HCT116 (cell line): ENCODE data around the gene SBNO2. TPM values are rescaled to one million over a fixed set of nuclear protein-coding genes. Genes with fewer than 3 reads are reported as not detected.

Experiments
- ATAC-seq: fragments of 200-7000 bp; cut with Tn5 transposase; 2 replicates; pipeline ENCODE4 v1.9.1; 2020; ENCODE audit warnings: mild to moderate bottlenecking, moderate library complexity
- BruUV-seq: library from RNA; stranded (reverse); fragments of 400-500 nt; replicated peaks from 2 replicates; lab custom pipeline; 2021; lab: Mats Ljungman, UMichigan
- CTCF ChIA-PET: fragments of 300-600 bp; sonication (Branson Sonifier 250); formaldehyde crosslinking; loops from one replicate; lab custom pipeline; 2021; ENCODE audit warnings: antibody characterized with exemption; lab: Charles Lee
- POLR2A ChIA-PET: fragments of 300-600, 350-600 bp; sonication (Branson Sonifier 250); formaldehyde crosslinking; loops from one replicate; lab custom pipeline; 2021; ENCODE audit warnings: antibody characterized with exemption; lab: Charles Lee
- RAD21 ChIA-PET, 2 experiments: fragments of 300-600 bp; sonication (Branson Sonifier 250); formaldehyde crosslinking; loops; one replicate each; lab custom pipeline; 2023; ENCODE audit warnings: low total read pairs in 2 of 2; ENCODE audit not compliant: uncharacterized antibody in 2 of 2, unreplicated experiment in 2 of 2, low non-redundant PET in 1 of 2; lab: Charles Lee
- DNase-seq: peaks from one replicate; pipeline ENCODE4 v3.0.0-alpha.2; 2010; ENCODE audit warnings: low read depth, low spot score
- H2AFZ ChIP-seq: fragments of 200-600 bp; shearing (Covaris generic), sonication (generic); 2 replicates; pipeline ENCODE4 v1.6.1; 2017; ENCODE audit warnings: low read depth, mixed run types, mixed read lengths, antibody characterized with exemption, low read length; ENCODE audit not compliant: poor library complexity, severe bottlenecking
- H3K27ac ChIP-seq: 2 replicates; pipeline ENCODE4 v1.5.1; 2012; ENCODE audit warnings: low read depth, low read length
- H3K27me3 ChIP-seq: fragments of 200-600 bp; sonication (generic); 2 replicates; pipeline ENCODE4 v1.6.1; 2016; ENCODE audit warnings: mixed run types, low read length, mixed read lengths; ENCODE audit not compliant: insufficient read depth
- H3K36me3 ChIP-seq, 2 experiments: fragments of 200-500 bp in 1 of 2; fragments of 200-600 bp in 1 of 2; sonication (Bioruptor generic) in 1 of 2; sonication (generic) in 1 of 2; 2 replicates each; pipeline versions ENCODE4 v1.5.1 to v1.6.1; 2014 to 2016; ENCODE audit warnings: low read length in 2 of 2, inconsistent platforms in 1 of 2, mixed read lengths in 1 of 2, mixed run types in 1 of 2; ENCODE audit not compliant: insufficient read depth in 2 of 2, control insufficient read depth in 1 of 2
- H3K4me1 ChIP-seq, 2 experiments: fragments of 200-600 bp in 1 of 2; sonication (generic) in 1 of 2; 2 replicates each; pipeline versions ENCODE4 v1.5.1 to v1.6.1; 2012 to 2017; ENCODE audit warnings: low read length in 2 of 2, inconsistent platforms in 1 of 2, mild to moderate bottlenecking in 1 of 2, mixed read lengths in 1 of 2, mixed run types in 1 of 2, moderate library complexity in 1 of 2; ENCODE audit not compliant: insufficient read depth in 2 of 2, control insufficient read depth in 1 of 2
- H3K4me2 ChIP-seq: fragments of 200-600 bp; sonication (generic); 2 replicates; pipeline ENCODE4 v1.6.1; 2017; ENCODE audit warnings: mixed run types, low read length, mixed read lengths
- H3K4me3 ChIP-seq, 2 experiments: fragments of 200-600 bp in 1 of 2; sonication (generic) in 1 of 2; replicated peaks in 1 of 2; 2 replicates each; pipeline ENCODE4 v1.5.1; 2011 to 2016; ENCODE audit warnings: low read length in 2 of 2, control low read depth in 1 of 2, low read depth in 1 of 2, mild to moderate bottlenecking in 1 of 2, mixed read lengths in 1 of 2, mixed run types in 1 of 2
- H3K79me2 ChIP-seq: fragments of 200-600 bp; sonication (generic); 2 replicates; pipeline ENCODE4 v1.6.1; 2017; ENCODE audit warnings: mild to moderate bottlenecking, mixed run types, low read length, moderate library complexity, mixed read lengths; ENCODE audit not compliant: insufficient read depth
- H3K9ac ChIP-seq: fragments of 200-600 bp; sonication (generic); 2 replicates; pipeline ENCODE4 v1.6.1; 2016; ENCODE audit warnings: low read length, mixed read lengths
- H3K9me2 ChIP-seq: fragments of 200-600 bp; sonication (generic), shearing (Covaris generic); 2 replicates; pipeline ENCODE4 v1.6.1; 2017; ENCODE audit warnings: mixed run types, mild to moderate bottlenecking, moderate library complexity; ENCODE audit not compliant: insufficient read depth
- H3K9me3 ChIP-seq, 2 experiments: fragments of 200-500 bp in 1 of 2; fragments of 200-600 bp in 1 of 2; sonication (Bioruptor generic) in 1 of 2; sonication (generic) in 1 of 2; 2 replicates each; pipeline ENCODE4 v1.6.1; 2014 to 2017; ENCODE audit warnings: low read length in 2 of 2, mixed read lengths in 2 of 2, inconsistent platforms in 1 of 2, low read depth in 1 of 2, mild to moderate bottlenecking in 1 of 2, mixed run types in 1 of 2, moderate library complexity in 1 of 2; ENCODE audit not compliant: control insufficient read depth in 1 of 2, insufficient read depth in 1 of 2
- H4K20me1 ChIP-seq: fragments of 200-600 bp; sonication (generic), shearing (Covaris generic); 2 replicates; pipeline ENCODE4 v1.6.1; 2017; ENCODE audit warnings: mixed run types, mild to moderate bottlenecking, moderate library complexity; ENCODE audit not compliant: insufficient read depth
- ATF3 ChIP-seq: IDR thresholded peaks from 2 replicates; pipeline ENCODE4 v1.6.1; 2012
- EGR1 ChIP-seq: IDR thresholded peaks from 2 replicates; pipeline ENCODE4 v1.6.1; 2012; ENCODE audit warnings: low read depth
- ELF1 ChIP-seq: IDR thresholded peaks from 2 replicates; pipeline ENCODE4 v1.6.1; 2012; ENCODE audit warnings: low read depth, borderline replicate concordance
- EZH2 ChIP-seq: fragments of 200-600 bp; sonication (generic); IDR thresholded peaks from 2 replicates; pipeline ENCODE4 v1.6.1; 2017; ENCODE audit warnings: antibody characterized with exemption, mixed run types
- FOSL1 ChIP-seq: IDR thresholded peaks from 2 replicates; pipeline ENCODE4 v1.6.1; 2012; ENCODE audit warnings: low read depth
- JUND ChIP-seq: IDR thresholded peaks from 2 replicates; pipeline ENCODE4 v1.6.1; 2012
- RAD21 ChIP-seq: IDR thresholded peaks from 2 replicates; pipeline ENCODE4 v1.6.1; 2012; ENCODE audit warnings: low read depth, mild to moderate bottlenecking
- REST ChIP-seq: IDR thresholded peaks from 2 replicates; pipeline ENCODE4 v1.6.1; 2012; ENCODE audit warnings: low read depth
- SIN3A ChIP-seq: IDR thresholded peaks from 2 replicates; pipeline ENCODE4 v1.6.1; 2012; ENCODE audit warnings: low read depth
- ZFX ChIP-seq: fragments of 450-650 bp; IDR thresholded peaks from 2 replicates; pipeline ENCODE4 v1.6.1; 2017
- ZNF274 ChIP-seq: fragments of 200-500 bp; sonication (Bioruptor generic); IDR thresholded peaks from 2 replicates; pipeline ENCODE4 v1.6.1; 2014; ENCODE audit warnings: mild to moderate bottlenecking, low read depth, low read length, inconsistent platforms
- intact Hi-C: fragments of 100-400 bp; cut with micrococcal nuclease; formaldehyde crosslinking; loops from 2 replicates; pipeline ENCODE4 v1.10.0; 2022
- total RNA-seq: library from RNA; stranded (reverse); gene quantifications from one replicate; pipeline ENCODE4 v1.2.1, GENCODE V29; 2021; ENCODE audit not compliant: unreplicated experiment

SBNO2 gene
- total RNA-seq, 1 experiment from 2014 or later: 66.4 TPM

DNA sequence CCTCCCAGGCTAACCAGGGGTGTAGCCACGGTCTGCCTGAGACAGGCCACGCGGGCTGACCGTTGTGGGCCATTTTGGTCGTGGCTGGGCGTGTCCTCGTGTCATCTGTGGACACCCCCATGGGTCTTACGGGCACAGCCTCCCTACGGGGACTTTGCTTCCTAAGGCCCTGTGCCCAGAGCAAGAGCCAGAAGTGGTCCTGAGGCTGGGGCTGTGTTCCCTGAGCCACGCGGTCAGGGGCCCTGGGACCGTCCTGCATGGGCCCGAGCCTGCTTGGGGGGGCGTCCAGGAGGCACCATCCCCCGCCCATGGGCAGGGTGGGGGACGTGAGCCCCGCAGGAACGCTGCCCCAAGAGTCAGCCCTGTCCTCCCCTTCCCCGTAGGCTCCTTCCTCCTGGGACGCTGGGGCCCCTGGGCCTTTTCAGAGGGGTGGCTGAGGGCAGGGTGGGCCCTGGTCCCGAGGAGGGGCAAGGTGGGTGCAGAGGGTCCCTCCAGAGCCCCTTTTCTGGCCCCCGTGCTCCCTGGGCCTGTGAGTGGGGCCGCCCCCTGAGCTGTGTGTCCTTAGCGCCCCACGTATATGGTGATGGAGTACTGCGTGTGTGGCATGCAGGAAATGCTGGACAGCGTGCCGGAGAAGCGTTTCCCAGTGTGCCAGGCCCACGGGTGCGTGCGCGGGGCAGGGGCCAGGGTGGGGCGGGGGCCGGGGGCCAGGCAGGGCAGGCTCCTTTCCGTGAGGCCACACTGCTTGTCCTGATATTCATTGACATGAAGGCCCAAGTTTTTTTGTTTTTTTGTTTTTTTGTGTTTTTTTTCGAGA, 44.9 kb upstream of the SBNO2 start:
- H3K27me3 ChIP-seq: no peaks in the 10 kb centered on the region
- no peaks in the 10 kb centered on the region for H3K9me3 ChIP-seq
- H3K27ac ChIP-seq: peak overlapping the region; percentile 25; the same call in 1 of the 2 replicates
- ATAC-seq (no peak), DNase-seq (no peak)
- H3K4me3 ChIP-seq: no peak overlapping the region
- H2AFZ ChIP-seq: no peak overlapping the region
- POLR2A ChIA-PET: no interaction called here
- H3K9me2 ChIP-seq: no peaks in the 10 kb centered on the region
- TF ChIP-seq EZH2 (no peak), ELF1 (no peak), REST (no peak), ATF3 (no peak), ZNF274 (no peak), EGR1 (no peak), ZFX (no peak), JUND (no peak), FOSL1 (no peak), RAD21 (no peak), SIN3A (no peak)
- TF ChIP-seq, all 23 proteins: peak for 0
- BruUV-seq: no TSS peak
- Histone ChIP-seq H3K79me2 (peaks cover 63% of the 10 kb centered on the region), H3K36me3 (peaks cover 2 to 6% of the 10 kb centered on the region in 2 experiments; a peak in 2 of 4 replicates), H3K4me1 (peaks cover 13 to 44% of the 10 kb centered on the region in 2 experiments), H3K4me2 (no peak overlapping the region), H4K20me1 (no peaks in the 10 kb centered on the region), H3K9ac (no peak overlapping the region)
- CTCF ChIA-PET: interaction anchor here (0.6 to 1.7 kb wide), 3 partner anchors 9 to 106 kb away, joined by 3 to 4 read pairs (median 3); partner anchors contain the start of gene CIRBP
- intact Hi-C loops: no loop called here
- RAD21 ChIA-PET: no interaction called here
